Measurements from ENCODE around the gene THAP7. TPM values are rescaled to one million over a fixed set of nuclear protein-coding genes. Genes with fewer than 3 reads are reported as not detected.

Gene THAP7
- total and polyA plus RNA-seq, 9 of the 15 experiments (the other 6 are each of a cell fraction or from before 2014, with no cell fraction given) = 7.9 to 263 (median 84.1) TPM

DNA sequence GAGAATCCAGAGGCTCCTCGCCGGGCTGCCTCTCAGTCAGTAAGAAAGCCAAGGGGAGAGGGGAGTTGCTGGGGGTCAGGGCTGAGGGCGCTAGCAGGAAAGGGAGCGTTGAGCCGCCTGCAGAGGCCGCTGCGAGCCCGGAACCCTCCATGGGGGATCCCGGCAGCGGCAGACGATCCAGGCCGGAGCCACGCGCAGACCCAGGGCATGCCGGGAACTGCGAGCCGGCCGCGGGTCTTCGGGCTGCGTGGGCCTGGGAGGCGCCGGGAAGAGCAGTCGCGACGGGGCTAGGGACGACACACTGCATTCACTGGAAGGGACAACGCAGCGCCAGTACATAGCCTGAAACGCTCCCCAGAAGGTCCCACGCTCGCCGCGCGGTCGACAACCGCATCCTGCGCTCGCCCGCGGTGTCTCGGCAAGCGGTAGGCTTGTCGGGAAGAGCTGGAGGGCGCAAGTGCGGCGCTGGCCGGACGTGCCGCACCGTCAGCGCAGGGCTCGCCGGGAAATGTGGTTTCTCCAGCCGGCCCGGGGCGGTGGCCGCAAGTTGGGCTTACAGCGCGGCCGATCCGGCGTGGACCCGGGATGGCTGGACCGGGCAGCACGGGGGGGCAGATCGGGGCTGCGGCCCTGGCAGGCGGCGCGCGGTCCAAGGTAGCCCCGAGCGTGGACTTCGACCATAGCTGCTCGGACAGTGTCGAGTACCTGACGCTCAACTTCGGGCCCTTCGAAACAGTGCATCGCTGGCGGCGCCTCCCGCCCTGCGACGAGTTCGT is 19.9 kb downstream of the THAP7 start, which contains the start of gene LZTR1 (continued):
- no peak for TF ChIP-seq ZNF124 (CRISPR knock-in tag; IDR thresholded peaks at IDR 0.05)
- TF ChIP-seq POLR2AphosphoS5 (IDR thresholded peaks at IDR 0.05; ENCODE audit: control insufficient read depth, insufficient read depth, low read depth, low read length) = no peak
- TF ChIP-seq HDAC3 (IDR thresholded peaks at IDR 0.05; ENCODE audit: borderline replicate concordance, partially characterized antibody) = no peak
- no peak for TF ChIP-seq STAG1 (CRISPR knock-in tag; IDR thresholded peaks at IDR 0.05; ENCODE audit: borderline replicate concordance)
- TF ChIP-seq ELF2 (CRISPR knock-in tag; IDR thresholded peaks at IDR 0.05) = peak; percentile 91
- TF ChIP-seq U2AF1 (optimal IDR thresholded peaks at IDR 0.05; ENCODE audit: low read depth, low read length) = no peak
- TF ChIP-seq ZC3H11A (IDR thresholded peaks at IDR 0.05; ENCODE audit: low read depth, low read length) = peak; percentile 83
- TF ChIP-seq TSC22D4 (tag; IDR thresholded peaks at IDR 0.05) = no peak
- peak in 1 of 2 experiments; percentile 72; a peak in 1 of 4 replicates for TF ChIP-seq SRF (CRISPR knock-in tag; IDR thresholded peaks at IDR 0.05)
- TF ChIP-seq SMARCB1 (IDR thresholded peaks at IDR 0.05; ENCODE audit: insufficient read length, low read depth) = no peak
- peak; percentile 95 for TF ChIP-seq RFX7 (CRISPR knock-in tag; IDR thresholded peaks at IDR 0.05)
- no peak for TF ChIP-seq ZNF551 (CRISPR knock-in tag; IDR thresholded peaks at IDR 0.05)
- TF ChIP-seq CCNT2 (IDR thresholded peaks at IDR 0.05; ENCODE audit: borderline replicate concordance, extremely low read depth, insufficient read length, low read depth, low read length) = no peak
- TF ChIP-seq, protein P1, sequence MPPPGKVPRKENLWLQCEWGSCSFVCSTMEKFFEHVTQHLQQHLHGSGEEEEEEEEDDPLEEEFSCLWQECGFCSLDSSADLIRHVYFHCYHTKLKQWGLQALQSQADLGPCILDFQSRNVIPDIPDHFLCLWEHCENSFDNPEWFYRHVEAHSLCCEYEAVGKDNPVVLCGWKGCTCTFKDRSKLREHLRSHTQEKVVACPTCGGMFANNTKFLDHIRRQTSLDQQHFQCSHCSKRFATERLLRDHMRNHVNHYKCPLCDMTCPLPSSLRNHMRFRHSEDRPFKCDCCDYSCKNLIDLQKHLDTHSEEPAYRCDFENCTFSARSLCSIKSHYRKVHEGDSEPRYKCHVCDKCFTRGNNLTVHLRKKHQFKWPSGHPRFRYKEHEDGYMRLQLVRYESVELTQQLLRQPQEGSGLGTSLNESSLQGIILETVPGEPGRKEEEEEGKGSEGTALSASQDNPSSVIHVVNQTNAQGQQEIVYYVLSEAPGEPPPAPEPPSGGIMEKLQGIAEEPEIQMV (tag; conservative IDR thresholded peaks at IDR 0.05; ENCODE audit: low read depth) = no peak
- no peak for TF ChIP-seq NFE2L1 (tag; IDR thresholded peaks at IDR 0.05; ENCODE audit: borderline replicate concordance, low read depth)
- TF ChIP-seq CREM (IDR thresholded peaks at IDR 0.05; ENCODE audit: low read depth) = no peak
- TF ChIP-seq, protein P2, sequence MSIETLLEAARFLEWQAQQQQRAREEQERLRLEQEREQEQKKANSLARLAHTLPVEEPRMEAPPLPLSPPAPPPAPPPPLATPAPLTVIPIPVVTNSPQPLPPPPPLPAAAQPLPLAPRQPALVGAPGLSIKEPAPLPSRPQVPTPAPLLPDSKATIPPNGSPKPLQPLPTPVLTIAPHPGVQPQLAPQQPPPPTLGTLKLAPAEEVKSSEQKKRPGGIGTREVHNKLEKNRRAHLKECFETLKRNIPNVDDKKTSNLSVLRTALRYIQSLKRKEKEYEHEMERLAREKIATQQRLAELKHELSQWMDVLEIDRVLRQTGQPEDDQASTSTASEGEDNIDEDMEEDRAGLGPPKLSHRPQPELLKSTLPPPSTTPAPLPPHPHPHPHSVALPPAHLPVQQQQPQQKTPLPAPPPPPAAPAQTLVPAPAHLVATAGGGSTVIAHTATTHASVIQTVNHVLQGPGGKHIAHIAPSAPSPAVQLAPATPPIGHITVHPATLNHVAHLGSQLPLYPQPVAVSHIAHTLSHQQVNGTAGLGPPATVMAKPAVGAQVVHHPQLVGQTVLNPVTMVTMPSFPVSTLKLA (conservative IDR thresholded peaks at IDR 0.05) = no peak
- TF ChIP-seq, protein P3, sequence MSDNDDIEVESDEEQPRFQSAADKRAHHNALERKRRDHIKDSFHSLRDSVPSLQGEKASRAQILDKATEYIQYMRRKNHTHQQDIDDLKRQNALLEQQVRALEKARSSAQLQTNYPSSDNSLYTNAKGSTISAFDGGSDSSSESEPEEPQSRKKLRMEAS (CRISPR knock-in tag; IDR thresholded peaks at IDR 0.05) = no peak
- no peak for TF ChIP-seq CBX1 (IDR thresholded peaks at IDR 0.05; ENCODE audit: low read depth)
